ENCODE data around the gene TOB1.

- TF ChIP-seq CTCF (conservative IDR thresholded peaks at IDR 0.05; ENCODE audit: low read depth, low read length) (no peak), EZH2 (IDR thresholded peaks at IDR 0.05; ENCODE audit: borderline replicate concordance, low read depth, low read length, poor library complexity, severe bottlenecking) (no peak)
Observed at GRCh38 chr17:50831471-50831928, 34.7 kb downstream of the TOB1 start.

Measured in A673 (cell line).